VCaP (cell line): ENCODE measurements around the gene TFF1.

Experiments
- H3K27ac ChIP-seq: fragments of 450-650 bp; 2 replicates; pipeline ENCODE4 v1.5.1; 2017
- CTCF ChIP-seq: fragments of 450-650 bp; conservative IDR thresholded peaks from 2 replicates; pipeline ENCODE4 v1.5.1; 2017; ENCODE audit warnings: mild to moderate bottlenecking, moderate library complexity

The TFF1 gene

DNA sequence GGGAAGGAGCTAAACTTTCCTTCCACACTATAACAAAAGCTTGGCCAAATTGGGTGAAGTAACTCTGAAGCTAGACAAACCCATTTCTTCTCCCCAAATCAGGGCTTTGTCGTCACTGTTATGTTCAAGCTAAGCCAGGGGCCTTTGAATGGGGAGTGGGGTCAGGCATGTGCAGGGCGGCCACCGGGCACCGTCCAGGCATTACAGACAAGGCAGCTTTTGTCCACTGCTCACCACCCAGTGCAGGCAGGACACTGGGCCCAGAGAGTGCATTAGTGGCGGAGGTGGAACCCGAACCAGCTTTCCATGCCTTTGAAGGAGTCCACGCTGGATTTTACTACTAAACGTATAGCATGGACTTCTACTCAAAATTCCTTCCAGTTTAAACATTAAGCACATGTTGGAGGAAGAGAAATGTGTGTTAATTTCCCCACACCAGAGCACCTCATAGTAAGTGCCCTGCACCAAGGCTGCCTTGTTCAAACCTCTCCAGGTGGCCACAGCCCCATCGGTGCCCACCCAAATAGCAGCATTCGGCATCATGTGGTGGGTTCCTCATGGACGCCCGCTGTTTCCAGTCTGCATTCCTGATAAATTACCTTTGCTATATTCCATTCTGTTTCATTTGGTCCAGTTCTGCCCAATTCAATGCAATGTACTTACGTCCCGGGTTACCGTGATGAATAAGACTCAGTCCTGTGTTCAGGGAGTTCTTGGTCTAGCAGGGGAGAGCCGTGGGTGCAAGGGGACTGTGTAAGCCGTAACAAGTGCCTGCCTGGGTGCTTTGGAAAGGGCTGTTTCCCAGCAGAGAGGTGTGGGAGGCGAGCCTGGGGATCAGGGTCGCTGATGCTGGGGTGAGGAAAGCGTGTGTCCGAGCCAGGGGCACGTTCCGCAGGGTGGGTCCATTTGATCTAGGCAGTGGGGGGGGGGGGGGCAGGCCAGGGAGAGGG lies 39.0 kb upstream of the TFF1 start:
- no peak overlapping the region for H3K27ac ChIP-seq
- no peak for TF ChIP-seq CTCF

DNA sequence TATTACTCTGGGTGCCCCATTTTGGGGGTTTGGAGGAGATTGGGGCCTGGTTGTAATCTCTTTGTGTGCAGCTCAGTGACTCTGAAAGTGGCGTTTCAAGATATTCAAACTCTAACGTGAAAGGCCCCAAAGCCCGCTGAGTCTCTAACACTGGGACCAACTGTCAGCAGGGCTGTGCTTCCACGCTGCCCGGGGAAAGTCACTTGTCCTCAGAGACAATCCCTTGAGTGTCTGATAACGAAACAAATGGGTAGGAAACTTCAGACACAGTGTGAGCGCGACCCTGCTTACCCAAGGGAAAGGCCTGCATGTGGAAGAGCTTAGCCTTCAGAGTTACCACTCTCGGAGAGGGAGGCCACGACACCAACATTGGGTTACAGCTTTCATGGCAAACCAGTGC lies 38.2 kb upstream of the TFF1 start:
- H3K27ac ChIP-seq: no peak overlapping the region
- TF ChIP-seq CTCF: no peak

DNA sequence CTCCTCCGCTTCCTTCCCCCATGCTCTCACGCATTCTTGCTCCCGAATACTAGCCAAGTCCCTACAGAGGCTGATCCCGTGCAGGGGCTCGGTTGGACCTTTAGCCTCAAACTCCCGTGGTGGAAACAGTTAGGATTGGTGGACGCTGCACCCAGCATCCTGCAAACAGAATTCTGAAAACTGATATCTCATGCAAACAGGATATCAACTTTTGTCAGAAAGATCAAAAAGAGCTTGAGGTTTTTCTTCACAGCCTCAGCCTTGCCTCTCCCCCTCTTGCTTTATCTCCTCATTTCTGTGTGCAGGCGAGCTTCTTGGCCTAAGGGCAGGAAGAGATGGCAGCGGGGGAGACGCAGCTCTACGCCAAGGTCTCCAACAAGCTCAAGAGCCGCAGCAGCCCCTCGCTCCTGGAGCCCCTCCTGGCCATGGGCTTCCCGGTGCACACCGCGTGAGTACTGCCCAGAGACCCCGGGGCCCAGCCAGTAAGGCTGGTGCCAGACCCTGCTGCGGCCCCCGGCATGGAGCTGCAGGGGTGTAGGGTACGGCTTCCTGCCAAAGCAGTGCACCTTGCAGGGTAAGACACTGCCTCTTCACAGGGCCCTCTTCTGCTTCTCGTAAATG lies 37.4 kb upstream of the TFF1 start, which contains the start of gene UBASH3A:
Gene UBASH3A (plus strand): TSS at position 292 of the 621 bp plus-strand sequence. CDS start 44 bp downstream, at position 336.
- no peak within 1 kb of the TSS for H3K27ac ChIP-seq
- no peak for TF ChIP-seq CTCF

DNA sequence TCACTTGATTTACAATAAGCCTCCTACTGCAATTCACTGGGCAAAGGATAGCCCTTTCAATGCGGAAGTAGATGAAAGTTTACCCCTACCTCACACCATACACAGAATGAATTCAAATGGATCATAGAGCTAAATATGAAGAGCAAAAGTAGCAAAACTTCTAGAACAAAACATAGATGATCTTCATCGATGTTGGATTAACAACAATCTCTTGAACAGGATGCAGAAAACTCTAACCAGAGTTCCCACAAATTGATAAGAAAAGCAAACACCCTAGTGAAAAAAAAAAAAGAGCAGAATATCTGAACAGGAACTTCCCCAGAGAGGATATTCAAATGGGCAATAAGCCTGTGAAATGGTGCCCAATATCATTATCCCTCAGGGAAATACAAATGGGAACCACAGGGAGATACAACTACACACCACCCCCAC lies 35.5 kb upstream of the TFF1 start:
- no peak for TF ChIP-seq CTCF
- no peak overlapping the region for H3K27ac ChIP-seq

GRCh38 chr21:42401154-42401553 lies 34.8 kb upstream of the TFF1 start:
- TF ChIP-seq CTCF: no peak
- H3K27ac ChIP-seq: no peak overlapping the region

- TF ChIP-seq CTCF: no peak
- no peak overlapping the region for H3K27ac ChIP-seq
These were observed 34.2 kb upstream of the TFF1 start for GRCh38 chr21:42400525-42400924.

DNA sequence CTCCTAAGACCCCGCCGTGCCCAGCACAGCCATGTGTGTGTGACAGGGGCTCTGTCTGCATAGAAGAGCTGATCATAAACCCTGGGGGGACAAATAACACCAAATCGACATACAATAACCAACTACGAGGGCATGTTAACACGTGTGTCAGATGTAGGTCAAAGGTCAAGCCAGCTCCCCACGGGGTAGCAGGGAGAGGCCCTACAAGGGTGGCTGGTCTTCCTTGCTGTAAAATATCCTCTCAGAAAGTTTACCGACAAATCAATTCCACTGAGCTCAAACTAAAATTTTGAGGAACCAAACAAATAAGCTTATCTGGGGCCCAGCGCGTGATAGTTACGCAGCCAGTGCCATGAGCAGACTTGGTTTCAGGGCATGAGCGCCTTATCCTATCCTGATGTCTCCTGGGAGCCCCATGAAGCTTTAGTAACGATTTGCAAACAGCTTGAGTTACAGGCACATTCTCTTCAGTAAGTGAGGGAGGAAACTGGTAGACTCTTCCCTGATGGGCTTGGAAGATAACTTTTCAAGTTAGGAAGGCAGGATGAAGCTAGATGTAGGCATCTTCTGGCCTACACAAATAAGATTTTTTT lies 32.2 kb upstream of the TFF1 start:
- TF ChIP-seq CTCF: no peak
- no peak overlapping the region for H3K27ac ChIP-seq
